Pancreas (tissue), 10 donors: Measurements from ENCODE around the gene VWA2. TPM values are rescaled to one million over a fixed set of nuclear protein-coding genes. Genes with fewer than 3 reads are reported as not detected.

Source experiments
- ATAC-seq, 4 donors: fragments of 200-7000 bp; cut with Tn5 transposase; one replicate each; pipeline versions ENCODE4 v1.8.0 to v1.9.1; 2020; ENCODE audit warnings: mild to moderate bottlenecking in 4 of 4, moderate library complexity in 4 of 4
- DNase-seq, 6 donors: peaks; one replicate each; pipeline ENCODE4 v3.0.0-alpha.2; 2020
- FAIRE-seq: peaks from 2 replicates; lab custom pipeline; 2012; peaks lifted over from hg19 to GRCh38; lab: Jason Lieb, UNC
- H3K27ac ChIP-seq, 4 donors: fragments of 200-600 bp; sonication (generic); 1 replicate in 3 of 4; 2 replicates in 1 of 4; pipeline versions ENCODE4 v1.5.0 to v1.8.0; 2020
- H3K27me3 ChIP-seq, 4 donors: fragments of 200-600 bp; one replicate each; pipeline ENCODE4 v1.8.0; 2021
- H3K36me3 ChIP-seq, 3 donors: fragments of 200-600 bp; sonication (generic) in 1 of 3; one replicate each; pipeline versions ENCODE4 v1.5.0 to v1.8.0; 2020 to 2021
- H3K4me1 ChIP-seq, 3 donors: fragments of 200-600 bp; one replicate each; pipeline ENCODE4 v1.8.0; 2021
- H3K4me3 ChIP-seq, 4 donors: fragments of 200-600 bp; sonication (generic) in 2 of 4; one replicate each; pipeline versions ENCODE4 v1.5.0 to v1.8.0; 2020 to 2021
- H3K9me3 ChIP-seq, 4 donors: fragments of 200-600 bp; one replicate each; pipeline ENCODE4 v1.8.0; 2021
- WGBS, 2 donors: extraction: QIAGEN DNeasy Blood & Tissue Kit; methylation state at CpG; one replicate each; pipeline ENCODE4 v1.1.7; 2013; 5-methylcytosine and 5-hydroxymethylcytosine counted together
- intact Hi-C, 3 donors: fragments of 100-400 bp; cut with DNase I; formaldehyde crosslinking; loops; one replicate each; pipeline versions ENCODE4 v1.11.1 to v1.14.2; 2022
- polyA plus RNA-seq, 2 donors: library from polyadenylated mRNA; stranded (reverse); fragments of 200-250 nt; gene quantifications; one replicate each; pipeline ENCODE4 v1.2.3, GENCODE V29; 2013
- total RNA-seq, 6 donors: library from RNA; stranded (reverse); fragmentation: NEBNext Ultra II Directional in 4 of 6; extraction: Animal tissue kit (Norgen Biotek cat#: 25700) in 4 of 6; gene quantifications; one replicate each; pipeline versions ENCODE4 v1.2.1 to v1.2.4, GENCODE V29; 2021 to 2023
- TF ChIP-seq, protein P1 (sequence below), 4 donors: fragments of 200-600 bp; sonication (generic) in 3 of 4; IDR thresholded peaks; one replicate each; pipeline versions ENCODE4 v1.5.0 to v1.8.0; 2021; ENCODE audit warnings: antibody characterized with exemption in 4 of 4
- donor health status: healthy with polysubstance abuse.
- donor health status: DM: no; HTN: no; CAD: no; lungs with moderate emphysema.
- donor health status: DM: no; HTN: no; CAD: no.
- donor health status: control.
- donor health status: control.
- donor health status: Bipolar disorder and iron deficiency.
- donor health status: DM: yes; HTN: yes; CAD: no.
- donor health status: DM: no; HTN: no; CAD: no.
- donor health status: DM: no; HTN: no; CAD: no.
- donor health status: DM: yes; HTN: yes; CAD: no.

VWA2 gene
- total and polyA plus RNA-seq, 8 donors, result 1.4 to 9.5 (median 4.2) TPM

DNA sequence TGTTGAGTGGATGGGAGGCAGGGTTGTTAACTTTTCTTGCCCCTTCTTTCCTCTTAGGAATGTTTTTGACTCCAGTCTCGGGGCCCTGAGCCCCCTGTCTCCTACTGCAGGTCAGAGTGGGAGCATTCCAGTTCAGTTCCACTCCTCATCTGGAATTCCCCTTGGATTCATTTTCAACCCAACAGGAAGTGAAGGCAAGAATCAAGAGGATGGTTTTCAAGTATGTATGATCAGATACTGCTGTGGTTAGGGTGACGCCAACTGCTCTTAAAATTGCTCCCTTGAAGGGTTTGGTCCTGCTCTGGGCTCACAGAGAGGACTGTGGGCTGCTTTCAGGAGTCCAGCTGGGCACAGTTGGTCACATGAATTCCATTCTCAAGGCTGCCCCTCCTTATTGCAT, 22.0 kb downstream of the VWA2 start:
- TF ChIP-seq, protein P1, sequence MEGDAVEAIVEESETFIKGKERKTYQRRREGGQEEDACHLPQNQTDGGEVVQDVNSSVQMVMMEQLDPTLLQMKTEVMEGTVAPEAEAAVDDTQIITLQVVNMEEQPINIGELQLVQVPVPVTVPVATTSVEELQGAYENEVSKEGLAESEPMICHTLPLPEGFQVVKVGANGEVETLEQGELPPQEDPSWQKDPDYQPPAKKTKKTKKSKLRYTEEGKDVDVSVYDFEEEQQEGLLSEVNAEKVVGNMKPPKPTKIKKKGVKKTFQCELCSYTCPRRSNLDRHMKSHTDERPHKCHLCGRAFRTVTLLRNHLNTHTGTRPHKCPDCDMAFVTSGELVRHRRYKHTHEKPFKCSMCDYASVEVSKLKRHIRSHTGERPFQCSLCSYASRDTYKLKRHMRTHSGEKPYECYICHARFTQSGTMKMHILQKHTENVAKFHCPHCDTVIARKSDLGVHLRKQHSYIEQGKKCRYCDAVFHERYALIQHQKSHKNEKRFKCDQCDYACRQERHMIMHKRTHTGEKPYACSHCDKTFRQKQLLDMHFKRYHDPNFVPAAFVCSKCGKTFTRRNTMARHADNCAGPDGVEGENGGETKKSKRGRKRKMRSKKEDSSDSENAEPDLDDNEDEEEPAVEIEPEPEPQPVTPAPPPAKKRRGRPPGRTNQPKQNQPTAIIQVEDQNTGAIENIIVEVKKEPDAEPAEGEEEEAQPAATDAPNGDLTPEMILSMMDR (IDR thresholded peaks at IDR 0.05), result no peak
- H3K36me3 ChIP-seq, result no peaks in the 10 kb centered on the region
- peak in 1 of 4 donors; percentile 43 for ATAC-seq
- H3K4me3 ChIP-seq, result no peak overlapping the region
- FAIRE-seq, result no peak
- no peaks in the 10 kb centered on the region for H3K9me3 ChIP-seq
- 71 to 78% methylated on average over 2 of the region's 2 CpGs for WGBS, 2 donors
- peaks cover under 1 to 21% (median 13%) of the 10 kb centered on the region in 3 donors for H3K4me1 ChIP-seq
- no peaks in the 10 kb centered on the region for H3K27me3 ChIP-seq
- intact Hi-C loops, result no loop called here
- DNase-seq, result no peak
- H3K27ac ChIP-seq, result no peak overlapping the region

DNA sequence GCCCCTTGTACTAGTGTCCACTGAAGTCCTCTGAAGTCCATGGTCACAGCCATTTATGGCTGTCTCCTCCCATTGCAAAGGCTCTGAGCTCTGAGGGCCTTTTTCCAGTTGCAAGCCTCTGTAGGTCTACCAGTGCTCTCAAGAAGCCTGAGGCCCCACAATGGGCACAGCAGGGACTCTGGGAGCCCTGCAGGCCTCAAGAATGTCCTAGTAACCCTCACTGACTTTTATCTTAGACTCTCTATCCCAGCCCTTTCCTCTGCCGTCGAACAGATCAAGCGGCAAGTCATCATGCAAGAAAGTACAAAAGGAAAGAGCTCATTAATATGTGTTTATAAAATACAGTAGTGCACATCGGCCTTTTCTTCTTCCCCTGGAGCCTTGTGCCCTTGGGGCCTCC, 23.4 kb downstream of the VWA2 start:
- TF ChIP-seq, protein P1 (IDR thresholded peaks at IDR 0.05), result no peak
- no peak for ATAC-seq
- Histone ChIP-seq H3K36me3 (no peaks in the 10 kb centered on the region), H3K4me3 (no peak overlapping the region), H3K27me3 (no peaks in the 10 kb centered on the region), H3K4me1 (peaks cover 4 to 32% (median 21%) of the 10 kb centered on the region in 3 donors), H3K9me3 (no peaks in the 10 kb centered on the region), H3K27ac (no peak overlapping the region)
- no peak for FAIRE-seq
- WGBS, 2 donors, result 87 to 93% methylated on average over 4 of the region's 4 CpGs
- intact Hi-C loops, result no loop called here
- no peak for DNase-seq

DNA sequence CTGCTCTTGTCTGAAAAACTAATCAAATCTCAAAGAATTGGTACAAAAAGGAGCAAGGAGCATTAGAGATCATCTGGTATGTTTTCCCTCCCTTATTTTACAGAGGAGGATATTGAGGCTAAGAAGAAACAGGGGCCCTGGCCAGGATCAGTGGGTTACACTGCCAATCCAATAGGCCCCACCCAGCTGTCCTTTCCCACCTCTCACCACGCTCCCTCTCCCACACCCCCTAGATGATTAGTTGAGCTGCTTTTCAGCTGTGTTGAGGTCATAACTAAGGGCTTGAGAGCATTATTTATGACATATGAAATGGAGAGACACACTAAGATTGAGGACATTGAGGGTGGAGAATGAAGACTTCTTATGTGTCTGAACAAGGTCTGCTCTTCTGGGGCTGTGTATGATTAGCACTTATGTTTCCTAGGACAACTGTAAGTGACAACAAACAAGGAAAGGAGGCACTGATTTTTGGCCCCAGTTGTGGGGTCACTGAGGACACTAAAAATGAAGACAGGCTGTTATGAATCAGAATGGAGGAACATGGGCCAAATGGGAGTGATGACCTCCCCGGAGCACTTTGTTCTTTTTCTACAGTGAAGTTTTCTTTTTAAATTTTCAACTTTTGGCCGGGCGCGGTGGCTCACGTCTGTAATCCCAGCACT, 26.5 kb downstream of the VWA2 start:
- peak overlapping the region in 1 of 4 donors; percentile 12 for H3K27ac ChIP-seq
- no peaks in the 10 kb centered on the region for H3K36me3 ChIP-seq
- TF ChIP-seq, protein P1 (IDR thresholded peaks at IDR 0.05), result no peak
- FAIRE-seq (no peak), DNase-seq (no peak), ATAC-seq (peak in 2 of 4 donors; percentile 9 to 10)
- WGBS, 2 donors, result 87 to 90% methylated on average over 6 of the region's 6 CpGs
- H3K27me3 ChIP-seq, result no peaks in the 10 kb centered on the region
- H3K4me3 ChIP-seq, result no peak overlapping the region
- H3K4me1 ChIP-seq, result peaks cover 4 to 24% (median 15%) of the 10 kb centered on the region in 3 donors
- no peaks in the 10 kb centered on the region for H3K9me3 ChIP-seq
- intact Hi-C loops, result no loop called here

GRCh38 chr10:114266521-114266920, 27.5 kb downstream of the VWA2 start:
- DNase-seq, result peak in 4 of 6 donors; percentile 73 to 80 (median 78)
- WGBS, 2 donors, result 7 to 9% methylated on average over 5 of the region's 5 CpGs
- no peaks in the 10 kb centered on the region for H3K9me3 ChIP-seq
- TF ChIP-seq, protein P1 (IDR thresholded peaks at IDR 0.05), result no peak
- H3K4me3 ChIP-seq, result no peak overlapping the region
- FAIRE-seq, result no peak
- H3K27ac ChIP-seq, result peak overlapping the region in 3 of 4 donors; percentile 22 to 64 (median 34)
- H3K4me1 ChIP-seq, result peaks cover 4 to 24% (median 20%) of the 10 kb centered on the region in 3 donors
- intact Hi-C loops, result no loop called here
- ATAC-seq, result peak; percentile 95 to 97 (median 96)
- H3K36me3 ChIP-seq, result no peaks in the 10 kb centered on the region
- H3K27me3 ChIP-seq, result no peaks in the 10 kb centered on the region
